ENCODE results near the gene ALDOA.
A peak's percentile ranks its signal among the peaks of the same experiment; 100 is the strongest.

Gene ALDOA

GRCh38 chr16:30086291-30087140, 21.0 kb downstream of the ALDOA start:
- Histone ChIP-seq H3K36me3 (ENCODE audit: insufficient read depth, low read length) (peaks cover 52% of the 10 kb centered on the region), H3K9me3 (replicated peaks; ENCODE audit: low read length) (no peaks in the 10 kb centered on the region), H3K4me2 (ENCODE audit: low read length) (no peak overlapping the region), H3K27me3 (ENCODE audit: control insufficient read depth, insufficient read depth, low read length) (no peaks in the 10 kb centered on the region), H3K4me1 (ENCODE audit: control insufficient read depth, insufficient read depth, low read length) (peaks cover 18% of the 10 kb centered on the region), H3K4me3 (ENCODE audit: low read length) (no peak overlapping the region), H3K9ac (ENCODE audit: low read depth, low read length) (no peak overlapping the region)

- no peaks in the 10 kb centered on the region for H3K9me3 ChIP-seq (replicated peaks; ENCODE audit: low read length)
- H3K36me3 ChIP-seq (ENCODE audit: insufficient read depth, low read length), result peaks cover 47% of the 10 kb centered on the region
- H3K4me3 ChIP-seq (ENCODE audit: low read length), result no peak overlapping the region
- no peak overlapping the region for H3K4me2 ChIP-seq (ENCODE audit: low read length)
- H3K9ac ChIP-seq (ENCODE audit: low read depth, low read length), result no peak overlapping the region
- H3K27me3 ChIP-seq (ENCODE audit: control insufficient read depth, insufficient read depth, low read length), result no peaks in the 10 kb centered on the region
- peaks cover 24% of the 10 kb centered on the region for H3K4me1 ChIP-seq (ENCODE audit: control insufficient read depth, insufficient read depth, low read length)
Observed at GRCh38 chr16:30087181-30087898, 21.8 kb downstream of the ALDOA start.

- no peak overlapping the region for H3K9ac ChIP-seq (ENCODE audit: low read depth, low read length)
- H3K4me2 ChIP-seq (ENCODE audit: low read length), result no peak overlapping the region
- no peaks in the 10 kb centered on the region for H3K9me3 ChIP-seq (replicated peaks; ENCODE audit: low read length)
- no peaks in the 10 kb centered on the region for H3K27me3 ChIP-seq (ENCODE audit: control insufficient read depth, insufficient read depth, low read length)
- H3K36me3 ChIP-seq (ENCODE audit: insufficient read depth, low read length), result peaks cover 37% of the 10 kb centered on the region
- no peak overlapping the region for H3K4me3 ChIP-seq (ENCODE audit: low read length)
- peaks cover 29% of the 10 kb centered on the region for H3K4me1 ChIP-seq (ENCODE audit: control insufficient read depth, insufficient read depth, low read length)
Observed at GRCh38 chr16:30088237-30088831, 22.8 kb downstream of the ALDOA start.

GRCh38 chr16:30088832-30089624, 23.5 kb downstream of the ALDOA start:
- no peaks in the 10 kb centered on the region for H3K9me3 ChIP-seq (replicated peaks; ENCODE audit: low read length)
- H3K4me2 ChIP-seq (ENCODE audit: low read length), result no peak overlapping the region
- no peaks in the 10 kb centered on the region for H3K27me3 ChIP-seq (ENCODE audit: control insufficient read depth, insufficient read depth, low read length)
- peaks cover 29% of the 10 kb centered on the region for H3K4me1 ChIP-seq (ENCODE audit: control insufficient read depth, insufficient read depth, low read length)
- no peak overlapping the region for H3K9ac ChIP-seq (ENCODE audit: low read depth, low read length)
- no peak overlapping the region for H3K4me3 ChIP-seq (ENCODE audit: low read length)
- peaks cover 30% of the 10 kb centered on the region for H3K36me3 ChIP-seq (ENCODE audit: insufficient read depth, low read length)

GRCh38 chr16:30090610-30091331, 25.2 kb downstream of the ALDOA start:
- no peak overlapping the region for H3K9ac ChIP-seq (ENCODE audit: low read depth, low read length)
- H3K27me3 ChIP-seq (ENCODE audit: control insufficient read depth, insufficient read depth, low read length), result no peaks in the 10 kb centered on the region
- peak overlapping the region; percentile 50 for H3K4me2 ChIP-seq (ENCODE audit: low read length)
- peaks cover 40% of the 10 kb centered on the region for H3K4me1 ChIP-seq (ENCODE audit: control insufficient read depth, insufficient read depth, low read length)
- H3K36me3 ChIP-seq (ENCODE audit: insufficient read depth, low read length), result peaks cover 19% of the 10 kb centered on the region
- no peak overlapping the region for H3K4me3 ChIP-seq (ENCODE audit: low read length)
- H3K9me3 ChIP-seq (replicated peaks; ENCODE audit: low read length), result no peaks in the 10 kb centered on the region

GRCh38 chr16:30091474-30092372, 26.2 kb downstream of the ALDOA start, which contains the start of gene TBX6:
TBX6 (minus strand) TSS chr16:30091924; CDS start chr16:30091193, 731 bp downstream.
- peak within 1 kb of the TSS; percentile 69 for H3K4me3 ChIP-seq (ENCODE audit: low read length)
- H3K9ac ChIP-seq (ENCODE audit: low read depth, low read length), result peak within 1 kb of the TSS; percentile 64
- H3K4me1 ChIP-seq (ENCODE audit: control insufficient read depth, insufficient read depth, low read length), result peaks cover 45% of the 10 kb centered on the region
- H3K27me3 ChIP-seq (ENCODE audit: control insufficient read depth, insufficient read depth, low read length), result no peaks in the 10 kb centered on the region
- H3K36me3 ChIP-seq (ENCODE audit: insufficient read depth, low read length), result peaks cover 14% of the 10 kb centered on the region
- H3K9me3 ChIP-seq (replicated peaks; ENCODE audit: low read length), result peaks cover 2% of the 10 kb centered on the region
- H3K4me2 ChIP-seq (ENCODE audit: low read length), result peak within 1 kb of the TSS; percentile 97

GRCh38 chr16:30092373-30093010, 26.9 kb downstream of the ALDOA start:
- Histone ChIP-seq H3K9ac (ENCODE audit: low read depth, low read length) (peak overlapping the region; percentile 60), H3K27me3 (ENCODE audit: control insufficient read depth, insufficient read depth, low read length) (no peaks in the 10 kb centered on the region), H3K9me3 (replicated peaks; ENCODE audit: low read length) (peaks cover 10% of the 10 kb centered on the region), H3K36me3 (ENCODE audit: insufficient read depth, low read length) (peaks cover 9% of the 10 kb centered on the region), H3K4me2 (ENCODE audit: low read length) (peak overlapping the region; percentile 97), H3K4me3 (ENCODE audit: low read length) (peak overlapping the region; percentile 69), H3K4me1 (ENCODE audit: control insufficient read depth, insufficient read depth, low read length) (peaks cover 45% of the 10 kb centered on the region)

GRCh38 chr16:30094541-30095165, 29.1 kb downstream of the ALDOA start:
- peaks cover 9% of the 10 kb centered on the region for H3K36me3 ChIP-seq (ENCODE audit: insufficient read depth, low read length)
- H3K9ac ChIP-seq (ENCODE audit: low read depth, low read length), result peak overlapping the region; percentile 74
- peak overlapping the region; percentile 96 for H3K4me2 ChIP-seq (ENCODE audit: low read length)
- H3K9me3 ChIP-seq (replicated peaks; ENCODE audit: low read length), result peaks cover 13% of the 10 kb centered on the region
- H3K4me1 ChIP-seq (ENCODE audit: control insufficient read depth, insufficient read depth, low read length), result peaks cover 41% of the 10 kb centered on the region
- no peaks in the 10 kb centered on the region for H3K27me3 ChIP-seq (ENCODE audit: control insufficient read depth, insufficient read depth, low read length)
- H3K4me3 ChIP-seq (ENCODE audit: low read length), result peak overlapping the region; percentile 76

All from skeletal muscle satellite cell (primary cell).